SK-N-SH (cell line): ENCODE measurements around the gene ELP1. TPM values are rescaled to one million over a fixed set of nuclear protein-coding genes. Genes with fewer than 3 reads are reported as not detected.

Experiments
- CTCF ChIA-PET: fragments of 300-600, 350-600 bp; formaldehyde crosslinking; extraction: SDS; loops from one replicate; lab custom pipeline; 2021; lab: Yijun Ruan, JAX
- POLR2A ChIA-PET: fragments of 350-600 bp; sonication (Branson Sonifier 250); formaldehyde crosslinking; extraction: SDS; loops from one replicate; lab custom pipeline; 2020; ENCODE audit warnings: antibody characterized with exemption, inconsistent platforms; lab: Yijun Ruan, JAX
- DNase-seq: peaks from one replicate; pipeline ENCODE4 v3.0.0; 2012
- H2AFZ ChIP-seq: fragments of 200-600 bp; sonication (generic); 2 replicates; pipeline ENCODE4 v1.8.1; 2016; ENCODE audit warnings: antibody characterized with exemption, mild to moderate bottlenecking, low read depth
- H3F3A ChIP-seq: fragments of 200-600 bp; sonication (generic); replicated peaks from 2 replicates; pipeline ENCODE3; 2016; ENCODE audit warnings: antibody characterized with exemption, mild to moderate bottlenecking; ENCODE audit not compliant: insufficient read depth
- H3K27ac ChIP-seq, 2 experiments: fragments of 200-500 bp in 1 of 2; fragments of 200-600 bp in 1 of 2; sonication (Bioruptor generic) in 1 of 2; sonication (generic), shearing (Covaris generic) in 1 of 2; 2 replicates each; pipeline versions ENCODE4 v1.5.1 to v1.6.1; 2014 to 2016; ENCODE audit warnings: low read depth in 2 of 2, inconsistent platforms in 1 of 2, low read length in 1 of 2, mild to moderate bottlenecking in 1 of 2, mixed read lengths in 1 of 2
- H3K27me3 ChIP-seq: fragments of 200-600 bp; sonication (generic), shearing (Covaris generic); 2 replicates; pipeline ENCODE4 v1.6.1; 2016; ENCODE audit warnings: mixed run types; ENCODE audit not compliant: insufficient read depth
- H3K36me3 ChIP-seq, 2 experiments: fragments of 200-500 bp in 1 of 2; fragments of 200-600 bp in 1 of 2; sonication (Bioruptor generic) in 1 of 2; sonication (generic) in 1 of 2; replicated peaks in 1 of 2; 2 replicates each; pipeline versions ENCODE3 to v1.5.1; 2014 to 2016; ENCODE audit warnings: low read length in 1 of 2, mild to moderate bottlenecking in 1 of 2; ENCODE audit not compliant: insufficient read depth in 2 of 2, control insufficient read depth in 1 of 2
- H3K4me1 ChIP-seq, 2 experiments: fragments of 200-500 bp in 1 of 2; fragments of 200-600 bp in 1 of 2; sonication (Bioruptor generic) in 1 of 2; sonication (generic), shearing (Covaris generic) in 1 of 2; 2 replicates each; pipeline versions ENCODE4 v1.5.1 to v1.6.1; 2014 to 2016; ENCODE audit warnings: low read depth in 1 of 2, low read length in 1 of 2, mixed run types in 1 of 2; ENCODE audit not compliant: insufficient read depth in 2 of 2, control insufficient read depth in 1 of 2
- H3K4me2 ChIP-seq: fragments of 200-600 bp; sonication (generic), shearing (Covaris generic); 2 replicates; pipeline ENCODE4 v1.6.1; 2017; ENCODE audit warnings: mixed run types
- H3K4me3 ChIP-seq, 2 experiments: fragments of 200-500 bp in 1 of 2; fragments of 200-600 bp in 1 of 2; sonication (Bioruptor generic) in 1 of 2; sonication (generic), shearing (Covaris generic) in 1 of 2; 2 replicates each; pipeline versions ENCODE4 v1.5.1 to v1.8.1; 2014 to 2016; ENCODE audit warnings: low read depth in 2 of 2, inconsistent platforms in 1 of 2, low read length in 1 of 2, mild to moderate bottlenecking in 1 of 2, mixed read lengths in 1 of 2, moderate library complexity in 1 of 2
- H3K79me2 ChIP-seq: fragments of 200-600 bp; sonication (generic); 2 replicates; pipeline ENCODE4 v1.8.1; 2017; ENCODE audit warnings: mild to moderate bottlenecking; ENCODE audit not compliant: insufficient read depth
- H3K9ac ChIP-seq: fragments of 200-600 bp; sonication (generic); 2 replicates; pipeline ENCODE4 v1.6.1; 2017; ENCODE audit warnings: mixed run types
- H3K9me2 ChIP-seq: fragments of 200-600 bp; sonication (generic); 2 replicates; pipeline ENCODE4 v1.6.1; 2017; ENCODE audit warnings: mixed run types
- H3K9me3 ChIP-seq: fragments of 200-600 bp; sonication (generic); 2 replicates; pipeline ENCODE4 v1.6.1; 2017; ENCODE audit warnings: mixed run types, mild to moderate bottlenecking, moderate library complexity
- H4K20me1 ChIP-seq: fragments of 200-600 bp; sonication (generic); 2 replicates; pipeline ENCODE4 v1.6.1; 2017; ENCODE audit warnings: mild to moderate bottlenecking, mixed run types; ENCODE audit not compliant: insufficient read depth
- CHD2 ChIP-seq: fragments of 150-350 bp; IDR thresholded peaks from 2 replicates; pipeline ENCODE4 v1.6.1; 2018; ENCODE audit warnings: low read length; ENCODE audit not compliant: partially characterized antibody
- CTCF ChIP-seq: fragments of 200-600 bp; sonication (generic); IDR thresholded peaks from 2 replicates; pipeline ENCODE4 v1.6.1; 2017; ENCODE audit warnings: antibody characterized with exemption, mild to moderate bottlenecking, moderate library complexity
- ELF1 ChIP-seq: IDR thresholded peaks from 2 replicates; pipeline ENCODE4 v1.4.0; 2012
- EP300 ChIP-seq, 2 experiments: IDR thresholded peaks; 2 replicates each; pipeline versions ENCODE4 v1.4.0 to v1.6.1; 2012; ENCODE audit warnings: borderline replicate concordance in 1 of 2, low read depth in 1 of 2, low read length in 1 of 2
- EZH2phosphoT487 ChIP-seq: fragments of 200-600 bp; sonication (generic); IDR thresholded peaks from 2 replicates; pipeline ENCODE4 v1.6.1; 2017; ENCODE audit warnings: low read depth, mixed run types, mild to moderate bottlenecking, antibody characterized with exemption, moderate library complexity, borderline replicate concordance
- IRF3 ChIP-seq: fragments of 150-350 bp; IDR thresholded peaks from 2 replicates; pipeline ENCODE4 v1.6.1; 2016; ENCODE audit warnings: mild to moderate bottlenecking, low read depth, low read length
- MAX ChIP-seq: IDR thresholded peaks from 2 replicates; pipeline ENCODE4 v1.4.0; 2012; ENCODE audit warnings: low read depth
- MEF2A ChIP-seq: IDR thresholded peaks from 2 replicates; pipeline ENCODE4 v1.4.0; 2012; ENCODE audit warnings: low read depth, borderline replicate concordance
- PBX3 ChIP-seq: IDR thresholded peaks from 2 replicates; pipeline ENCODE4; 2012
- POLR2AphosphoS5 ChIP-seq: IDR thresholded peaks from 2 replicates; pipeline ENCODE4 v1.6.1; 2012; ENCODE audit warnings: low read depth, low read length
- SIN3A ChIP-seq: IDR thresholded peaks from 2 replicates; pipeline ENCODE4 v1.6.1; 2012; ENCODE audit warnings: low read depth, mild to moderate bottlenecking, low read length, moderate library complexity, borderline replicate concordance
- TAF1 ChIP-seq: IDR thresholded peaks from 2 replicates; pipeline ENCODE4 v1.6.1; 2012; ENCODE audit warnings: low read depth, mild to moderate bottlenecking, low read length, moderate library complexity, borderline replicate concordance
- TCF12 ChIP-seq: IDR thresholded peaks from 2 replicates; pipeline ENCODE4 v1.4.0; 2012
- TEAD4 ChIP-seq: IDR thresholded peaks from 2 replicates; pipeline ENCODE4 v1.4.0; 2012; ENCODE audit warnings: mild to moderate bottlenecking, borderline replicate concordance; ENCODE audit not compliant: insufficient read depth
- USF2 ChIP-seq: fragments of 150-350 bp; IDR thresholded peaks from 2 replicates; pipeline ENCODE4 v1.6.1; 2017; ENCODE audit warnings: antibody characterized with exemption, low read length, low read depth, borderline replicate concordance
- ZBTB33 ChIP-seq: IDR thresholded peaks from 2 replicates; pipeline ENCODE4 v1.4.0; 2012; ENCODE audit warnings: low read depth, borderline replicate concordance
- WGBS: methylation state at CpG from one replicate; pipeline ENCODE4 v1.1.6; 2017; ENCODE audit warnings: low lambda C conversion rate; 5-methylcytosine and 5-hydroxymethylcytosine counted together
- polyA plus RNA-seq, 3 experiments: library from polyadenylated mRNA; depleted of rRNA; stranded (reverse); fragments of >200 nt; gene quantifications; 2 replicates each; pipeline ENCODE4 v1.2.3, GENCODE V29; 2012

ELP1 gene
- polyA plus RNA-seq, 1 of the 3 experiments (the other 2 are of a cell fraction): 19.1 TPM

- no peak for DNase-seq
- Histone ChIP-seq H3K9me3 (no peaks in the 10 kb centered on the region), H3K27ac (no peak overlapping the region), H3K4me2 (no peak overlapping the region), H3K9ac (no peak overlapping the region), H3F3A (no peaks in the 10 kb centered on the region), H3K9me2 (no peaks in the 10 kb centered on the region), H2AFZ (no peak overlapping the region), H3K4me3 (no peak overlapping the region), H3K36me3 (peaks cover 0 to 21% of the 10 kb centered on the region in 2 experiments), H4K20me1 (no peaks in the 10 kb centered on the region), H3K4me1 (no peaks in the 10 kb centered on the region), H3K27me3 (no peaks in the 10 kb centered on the region), H3K79me2 (no peaks in the 10 kb centered on the region)
- CTCF ChIA-PET: interaction anchor here (1.0 to 1.2 kb wide), 2 partner anchors 8 to 90 kb away, joined by 3 to 5 read pairs; partner anchors contain the start of gene ACTL7B
- 92% methylated on average over 2 of the region's 3 CpGs for WGBS
- POLR2A ChIA-PET: no interaction called here
- no peak for TF ChIP-seq ZBTB33
- TF ChIP-seq TAF1: no peak
- TF ChIP-seq ELF1: no peak
- TF ChIP-seq PBX3: no peak
- no peak for TF ChIP-seq USF2
These were observed 69.5 kb downstream of the ELP1 start for GRCh38 chr9:108864446-108864845.

GRCh38 chr9:108863891-108864290 is 70.0 kb downstream of the ELP1 start:
- Histone ChIP-seq H4K20me1 (no peaks in the 10 kb centered on the region), H3K4me3 (no peak overlapping the region), H3K79me2 (no peaks in the 10 kb centered on the region), H2AFZ (no peak overlapping the region), H3K4me1 (no peaks in the 10 kb centered on the region), H3K9me3 (no peaks in the 10 kb centered on the region), H3K27ac (no peak overlapping the region), H3K4me2 (no peak overlapping the region), H3K9me2 (no peaks in the 10 kb centered on the region), H3K36me3 (peaks cover 0 to 17% of the 10 kb centered on the region in 2 experiments), H3K9ac (no peak overlapping the region), H3K27me3 (no peaks in the 10 kb centered on the region), H3F3A (no peaks in the 10 kb centered on the region)
- no peak for DNase-seq
- 83% methylated on average over 3 of the region's 3 CpGs for WGBS
- CTCF ChIA-PET: interaction anchor here (1.0 kb wide), 1 partner anchor 8 kb away, joined by 3 read pairs; the partner anchor contains the start of gene ACTL7B
- POLR2A ChIA-PET: no interaction called here
- no peak for TF ChIP-seq PBX3
- no peak for TF ChIP-seq POLR2AphosphoS5
- TF ChIP-seq MEF2A: no peak
- no peak for TF ChIP-seq CTCF
- TF ChIP-seq TCF12: no peak
- no peak for TF ChIP-seq USF2
- no peak for TF ChIP-seq IRF3
- TF ChIP-seq EP300 (IDR thresholded peaks at IDR 0.05; ENCODE audit: borderline replicate concordance in 1 of 2, low read depth in 1 of 2, low read length in 1 of 2): no peak
- TF ChIP-seq MAX: no peak
- TF ChIP-seq TEAD4: no peak
- no peak for TF ChIP-seq EZH2phosphoT487
- TF ChIP-seq SIN3A: no peak
- no peak for TF ChIP-seq CHD2
